ENCODE data around the gene ABCA3. TPM values are rescaled to one million over a fixed set of nuclear protein-coding genes. Genes with fewer than 3 reads are reported as not detected.
A peak's percentile ranks its signal among the peaks of the same experiment; 100 is the strongest.
"Not testable (repeated sequence)": the region's sequence is repeated elsewhere in the genome, so short reads cannot be mapped to it uniquely, and the experiment has no call there.

The ABCA3 gene
- total RNA-seq (2014; rRNA removed; shearing (Covaris generic)) = 17.3 and 19.5 TPM in 2 replicates

DNA sequence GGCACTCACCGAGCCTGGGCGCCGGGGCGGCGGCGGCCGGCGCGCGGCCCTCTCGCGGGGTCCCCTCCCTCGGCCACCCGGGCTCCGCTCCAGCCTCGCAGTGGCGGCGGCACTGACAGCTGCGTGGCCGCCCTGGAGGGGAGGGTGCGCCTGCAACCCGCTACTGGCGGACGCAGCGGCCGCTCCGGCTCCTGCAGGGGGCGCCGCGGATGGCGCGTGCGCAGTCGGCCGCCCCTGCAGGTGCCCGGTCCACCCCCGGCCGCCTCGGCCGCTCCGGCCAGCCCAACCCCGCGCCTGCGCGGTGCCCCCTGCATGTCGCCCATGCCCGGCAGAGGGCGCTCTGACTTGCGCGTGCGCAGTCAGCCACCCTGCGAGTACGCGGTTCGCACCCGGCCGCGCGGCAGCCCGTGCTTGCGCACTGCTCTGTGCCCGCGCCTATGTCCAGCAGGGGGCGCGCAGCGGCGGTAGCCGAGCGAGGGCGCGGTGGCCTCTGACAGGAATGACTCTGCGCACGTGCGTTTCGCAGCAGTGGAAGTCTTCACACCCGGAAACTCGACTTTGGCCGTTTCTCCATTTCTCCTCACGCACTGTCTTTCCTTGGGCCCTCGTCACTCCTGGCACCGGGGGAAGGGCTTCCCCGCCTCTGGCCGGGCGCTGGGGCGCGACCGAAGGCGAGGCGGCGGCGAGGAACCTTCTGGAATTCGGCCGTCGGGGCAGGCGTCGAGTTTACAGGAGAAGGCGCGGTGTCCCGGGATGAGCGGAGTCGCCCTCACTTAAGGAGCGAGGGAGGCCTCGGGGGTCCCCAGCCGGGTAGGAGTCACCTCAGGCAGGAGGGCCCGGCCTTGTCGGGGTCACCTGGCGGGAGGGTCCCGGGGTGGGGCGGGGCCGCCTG is at the start of gene ABCA3:
ABCA3 (minus strand) TSS at position 165 of the 892 bp plus-strand sequence. CDS start 14,262 bp downstream, outside the sequence.
- peak; percentile 88 for DNase-seq (ENCODE audit: low spot score)

DNA sequence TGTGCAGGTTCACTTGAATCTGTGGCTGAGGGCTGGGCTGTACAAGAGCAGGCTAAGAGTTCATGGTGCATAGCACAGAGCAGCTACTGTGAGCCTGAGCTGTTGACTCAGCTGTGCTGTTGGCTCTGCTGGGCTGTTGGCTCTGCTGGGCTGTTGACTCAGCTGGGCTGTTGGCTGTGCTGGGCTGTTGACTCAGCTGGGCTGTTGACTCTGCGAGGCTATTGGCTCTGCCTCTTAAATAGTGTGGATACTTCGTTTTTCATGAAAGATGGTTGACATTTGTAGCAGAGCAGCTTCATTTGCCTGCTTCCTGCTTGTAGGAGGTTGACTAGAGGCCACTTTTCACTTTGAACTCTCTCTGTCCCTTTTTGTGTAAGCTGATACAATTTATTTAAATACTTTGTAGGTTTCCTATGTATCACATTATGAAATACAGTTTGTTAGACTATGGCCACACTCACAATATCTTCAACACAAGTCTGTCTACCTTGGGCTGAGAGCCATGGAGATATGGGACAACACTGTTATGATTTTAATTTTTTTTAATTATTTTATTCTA is 48.4 kb upstream of the ABCA3 start:
- DNase-seq (ENCODE audit: low spot score) = no peak

DNA sequence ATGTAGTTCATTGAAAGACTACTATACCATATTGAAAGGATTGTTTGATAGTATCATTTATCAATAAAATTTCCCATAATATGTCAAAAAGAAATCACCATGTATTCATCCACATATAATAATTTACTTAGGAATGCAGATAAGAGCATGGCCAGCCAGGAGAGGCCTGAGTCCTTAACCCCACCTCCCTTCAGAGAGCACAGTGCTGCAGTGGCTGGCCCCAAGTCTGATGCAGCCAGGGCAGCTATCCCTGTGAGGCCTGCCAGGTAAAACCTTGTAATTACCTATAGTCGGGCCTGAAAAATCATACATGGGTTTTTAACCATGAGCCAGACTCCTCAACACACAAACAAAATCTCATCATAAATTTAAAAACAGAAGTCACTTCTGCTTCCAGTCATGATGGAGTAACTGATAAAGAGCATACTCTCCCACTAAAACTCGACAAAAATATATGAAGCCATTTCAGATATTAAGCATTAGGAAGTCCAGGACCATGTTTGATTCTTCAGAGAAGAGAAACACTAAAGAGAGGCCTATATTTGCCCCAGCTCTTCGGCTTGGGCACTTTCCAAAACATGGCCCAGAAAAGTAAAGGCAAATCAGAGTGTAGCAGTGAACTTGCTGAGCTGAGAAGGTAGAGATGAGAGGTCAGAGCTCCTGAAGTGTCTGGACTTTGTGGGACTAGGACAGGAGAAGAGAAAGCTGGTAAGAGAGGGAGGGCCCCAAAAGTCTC is 47.8 kb upstream of the ABCA3 start:
- DNase-seq (ENCODE audit: low spot score) = no peak

DNA sequence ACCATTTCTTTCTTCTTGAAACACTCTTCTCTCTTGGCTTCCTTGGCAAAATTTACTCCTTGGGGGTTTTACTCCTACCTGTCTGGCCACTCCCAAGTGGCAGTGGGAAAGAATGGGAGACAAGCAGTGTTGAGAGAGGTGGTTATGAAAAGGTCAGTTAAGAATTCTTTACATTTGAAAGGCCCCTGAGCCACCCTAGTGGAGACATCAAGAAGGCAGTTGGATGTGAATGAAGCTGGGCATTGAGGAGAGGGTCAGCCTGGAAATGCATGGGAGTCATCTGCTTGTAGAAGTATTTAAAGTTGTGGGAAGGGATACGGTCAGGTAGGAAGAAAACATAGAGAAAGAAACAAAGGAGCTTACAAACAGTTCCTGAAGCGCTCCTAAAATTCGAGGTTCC is 46.5 kb upstream of the ABCA3 start:
- no peak for DNase-seq (ENCODE audit: low spot score)

DNA sequence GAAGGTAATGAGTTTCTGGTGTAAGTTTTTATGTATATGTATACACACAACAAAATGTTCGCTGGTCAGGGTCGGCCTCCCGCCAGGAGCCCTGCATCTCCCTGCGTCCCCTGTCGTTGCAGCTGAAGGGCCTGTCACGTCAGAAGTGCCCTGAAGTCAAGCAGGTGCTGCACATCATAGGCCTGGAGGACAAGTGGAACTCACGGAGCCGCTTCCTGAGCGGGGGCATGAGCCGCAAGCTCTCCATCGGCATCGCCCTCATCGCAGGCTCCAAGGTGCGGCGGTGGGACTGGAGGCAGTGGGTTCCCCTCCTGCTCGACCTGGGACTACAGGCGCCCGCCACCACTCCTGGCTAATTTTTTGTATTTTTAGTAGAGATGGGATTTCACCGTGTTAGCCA is 45.5 kb upstream of the ABCA3 start:
- not testable (repeated sequence) for DNase-seq (ENCODE audit: low spot score)

DNA sequence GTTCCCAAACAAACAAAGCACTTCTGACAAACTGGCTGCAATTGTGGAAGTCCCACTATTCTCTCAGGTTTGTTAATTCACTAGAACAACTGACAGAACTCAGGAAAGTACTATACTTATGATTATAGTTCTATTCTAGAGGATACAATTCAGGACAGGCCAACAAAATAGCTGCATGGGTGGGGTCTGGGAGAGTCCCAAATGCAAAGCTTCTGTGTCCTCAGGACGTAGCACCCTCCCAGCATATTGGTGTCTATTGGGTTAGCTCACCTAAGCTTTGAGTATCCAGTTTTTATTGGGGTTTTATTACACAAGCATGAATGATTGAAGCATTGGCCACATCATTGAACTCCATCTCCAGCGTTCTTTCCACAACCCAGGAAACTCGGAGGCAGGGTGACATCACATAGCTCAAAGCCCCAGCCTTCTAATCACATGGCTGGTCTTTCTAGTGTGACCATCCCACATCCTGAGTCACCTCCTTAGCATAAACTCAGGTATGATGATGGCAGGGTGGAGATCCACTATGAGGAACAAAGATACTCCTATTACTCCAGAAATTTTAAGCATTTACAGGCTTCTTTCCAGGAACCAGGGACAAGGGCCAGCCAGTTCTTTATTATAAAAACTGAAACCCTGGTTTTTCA is 44.8 kb upstream of the ABCA3 start:
- DNase-seq (ENCODE audit: low spot score) = peak; percentile 44

DNA sequence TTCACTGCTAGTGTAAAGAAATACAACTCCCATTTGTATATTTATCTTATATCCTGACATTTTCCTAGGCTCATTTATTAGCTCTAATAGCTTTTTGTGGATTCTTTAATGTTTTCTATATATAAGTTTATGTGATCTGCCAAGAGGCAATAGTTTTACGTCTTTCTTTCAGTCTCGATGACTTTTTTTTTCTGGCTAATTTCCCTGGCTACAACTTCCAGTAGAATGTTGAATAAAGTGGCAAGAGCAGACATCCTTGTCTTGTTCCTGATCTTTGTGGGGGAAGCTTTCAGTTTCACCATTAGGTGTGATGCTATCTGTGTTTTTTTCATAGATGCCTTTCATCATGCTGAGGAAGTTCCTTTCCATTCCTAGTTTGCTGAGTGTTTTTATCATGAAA is 43.9 kb upstream of the ABCA3 start:
- DNase-seq (ENCODE audit: low spot score) = no peak

DNA sequence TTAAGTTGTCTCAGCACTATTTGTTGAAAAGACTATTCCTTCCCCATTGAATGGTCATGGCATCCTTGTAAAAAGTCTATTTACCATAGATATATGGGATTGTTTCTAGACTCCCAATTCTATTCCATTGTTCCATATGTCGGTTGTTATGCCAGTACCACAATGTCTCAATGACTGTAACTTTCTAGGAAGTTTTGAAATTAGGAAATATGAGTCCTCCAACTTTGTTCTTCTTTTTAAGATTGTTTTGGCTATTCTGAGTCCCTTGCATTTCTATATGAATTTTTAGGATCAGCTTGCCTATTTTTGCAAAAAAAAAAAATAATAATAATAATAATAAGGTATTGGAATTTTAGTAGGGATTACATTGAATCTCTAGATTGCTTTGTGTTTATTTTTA is 43.0 kb upstream of the ABCA3 start:
- DNase-seq (ENCODE audit: low spot score) = no peak

DNA sequence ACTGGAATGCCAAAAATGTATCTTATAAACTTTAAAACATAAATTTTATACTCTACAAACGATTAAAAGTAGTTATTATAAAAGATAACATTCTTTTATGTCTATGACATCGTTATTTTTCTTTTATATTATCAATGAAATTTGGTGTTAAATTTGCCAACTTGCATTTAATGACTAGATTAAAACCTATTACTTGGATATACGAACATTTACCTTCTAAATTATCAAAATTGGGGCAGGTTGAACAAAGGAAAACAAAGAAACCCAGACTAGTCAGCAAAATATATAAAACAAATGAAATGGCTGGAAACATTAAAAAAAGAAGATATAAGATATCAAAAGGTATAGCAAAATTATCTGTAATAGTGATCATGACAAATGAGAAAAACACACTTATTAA is 34.1 kb upstream of the ABCA3 start:
- DNase-seq (ENCODE audit: low spot score) = no peak

DNA sequence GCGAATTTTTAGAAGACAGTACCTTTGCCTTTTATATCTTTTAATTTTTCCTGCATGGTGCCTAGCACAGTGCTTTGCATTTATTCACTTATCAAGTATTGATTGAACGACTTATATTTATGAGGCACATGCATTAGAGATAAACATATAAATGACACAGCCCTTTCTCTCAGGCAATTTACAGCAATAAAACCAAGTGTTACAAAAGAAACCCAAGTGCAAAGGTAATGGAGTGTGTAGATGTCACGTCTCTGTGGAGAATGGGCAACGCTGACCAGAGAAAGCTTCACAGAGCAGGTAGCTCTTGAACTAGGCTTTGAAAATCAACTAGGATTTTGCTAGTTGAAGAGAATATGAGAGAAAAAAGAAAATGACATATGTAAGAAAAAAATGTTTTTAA is 32.6 kb upstream of the ABCA3 start:
- DNase-seq (ENCODE audit: low spot score) = no peak

DNA sequence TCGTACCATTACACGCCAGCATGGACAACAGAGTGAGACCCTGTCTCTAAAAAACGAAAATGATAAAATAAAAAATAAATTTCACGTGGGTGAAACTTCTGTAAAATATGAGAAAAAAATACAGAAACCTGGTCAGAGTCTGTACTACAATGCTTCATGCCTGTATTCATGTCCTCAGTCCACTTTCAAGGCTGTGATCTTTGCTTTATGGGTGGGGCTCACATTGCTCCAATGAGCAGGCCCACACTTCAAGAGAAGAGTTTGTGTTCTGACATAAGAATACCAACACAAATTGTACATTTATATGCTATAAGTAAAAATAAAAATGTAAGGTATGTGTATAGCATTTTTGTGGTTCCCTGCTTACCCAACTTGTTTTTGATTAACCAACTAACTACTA is 32.2 kb upstream of the ABCA3 start:
- DNase-seq (ENCODE audit: low spot score) = no peak

DNA sequence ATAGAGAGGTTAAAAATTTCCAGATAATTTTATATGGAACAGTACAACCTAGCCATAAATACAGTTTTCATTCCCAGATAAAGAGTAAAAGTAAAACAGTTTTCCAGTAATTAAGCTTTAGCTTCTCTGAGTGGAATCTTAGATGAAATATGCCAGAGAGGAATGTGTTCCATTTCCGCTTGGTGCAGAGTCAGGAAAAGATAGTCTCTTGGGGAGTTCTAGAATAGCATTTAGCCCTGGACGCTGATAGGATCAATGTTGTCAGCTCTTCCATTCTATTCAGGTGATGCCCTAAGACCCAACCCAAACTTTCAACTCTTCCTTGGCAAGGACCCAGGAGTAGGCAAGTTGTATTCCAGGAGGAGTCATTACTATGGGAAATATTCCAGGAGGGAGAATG is 30.9 kb upstream of the ABCA3 start:
- no peak for DNase-seq (ENCODE audit: low spot score)

DNA sequence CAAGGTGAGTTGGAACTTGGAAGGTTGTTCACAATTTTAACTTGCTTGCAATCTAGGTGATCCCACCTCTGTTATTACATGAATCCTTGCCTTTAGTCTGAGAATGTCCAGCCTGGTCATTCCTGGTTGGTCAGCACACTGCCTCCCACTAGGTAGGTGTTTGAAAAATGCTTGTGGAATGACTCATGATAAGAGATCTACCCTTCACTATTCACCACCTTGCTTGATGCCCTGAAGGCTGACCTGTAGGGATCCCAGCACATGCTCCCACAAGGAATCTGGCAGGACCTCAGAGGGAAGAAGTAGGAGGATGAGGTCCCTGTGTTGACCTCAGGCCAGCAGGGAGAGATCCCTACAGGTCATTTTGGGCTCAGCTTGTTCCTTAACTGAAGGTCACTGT is 30.2 kb upstream of the ABCA3 start:
- DNase-seq (ENCODE audit: low spot score) = no peak

DNA sequence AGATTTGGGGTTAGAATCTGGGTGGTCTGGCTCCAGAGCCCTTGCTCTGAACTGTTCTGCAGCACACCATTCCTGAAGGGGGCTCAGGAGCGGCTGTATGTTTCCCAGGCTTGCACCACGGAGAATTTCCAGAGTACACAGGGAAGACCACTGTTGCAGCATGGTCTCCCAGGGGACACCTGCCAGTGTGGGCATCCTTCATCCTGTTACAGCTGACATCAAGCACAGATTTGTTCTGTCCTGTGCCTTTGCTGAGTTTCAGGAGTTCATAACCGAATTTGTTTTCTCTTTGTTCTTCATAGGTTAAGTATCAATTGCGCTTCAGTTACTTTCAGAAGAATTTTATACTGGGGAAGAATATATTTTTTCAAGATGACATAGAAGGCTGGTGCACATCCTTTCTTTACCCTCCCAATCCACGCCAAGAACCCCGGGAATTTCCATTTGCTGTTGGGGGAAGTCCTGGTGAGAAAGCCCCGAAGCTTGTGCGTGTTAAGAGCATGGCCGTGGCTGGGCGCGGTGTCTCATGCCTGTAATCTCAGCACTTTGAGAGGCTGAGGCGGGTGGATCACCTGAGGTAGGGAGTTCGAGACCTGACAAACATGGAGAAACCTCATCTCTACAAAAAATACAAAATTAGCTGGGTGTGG is 26.3 kb upstream of the ABCA3 start:
- DNase-seq (ENCODE audit: low spot score) = no peak

DNA sequence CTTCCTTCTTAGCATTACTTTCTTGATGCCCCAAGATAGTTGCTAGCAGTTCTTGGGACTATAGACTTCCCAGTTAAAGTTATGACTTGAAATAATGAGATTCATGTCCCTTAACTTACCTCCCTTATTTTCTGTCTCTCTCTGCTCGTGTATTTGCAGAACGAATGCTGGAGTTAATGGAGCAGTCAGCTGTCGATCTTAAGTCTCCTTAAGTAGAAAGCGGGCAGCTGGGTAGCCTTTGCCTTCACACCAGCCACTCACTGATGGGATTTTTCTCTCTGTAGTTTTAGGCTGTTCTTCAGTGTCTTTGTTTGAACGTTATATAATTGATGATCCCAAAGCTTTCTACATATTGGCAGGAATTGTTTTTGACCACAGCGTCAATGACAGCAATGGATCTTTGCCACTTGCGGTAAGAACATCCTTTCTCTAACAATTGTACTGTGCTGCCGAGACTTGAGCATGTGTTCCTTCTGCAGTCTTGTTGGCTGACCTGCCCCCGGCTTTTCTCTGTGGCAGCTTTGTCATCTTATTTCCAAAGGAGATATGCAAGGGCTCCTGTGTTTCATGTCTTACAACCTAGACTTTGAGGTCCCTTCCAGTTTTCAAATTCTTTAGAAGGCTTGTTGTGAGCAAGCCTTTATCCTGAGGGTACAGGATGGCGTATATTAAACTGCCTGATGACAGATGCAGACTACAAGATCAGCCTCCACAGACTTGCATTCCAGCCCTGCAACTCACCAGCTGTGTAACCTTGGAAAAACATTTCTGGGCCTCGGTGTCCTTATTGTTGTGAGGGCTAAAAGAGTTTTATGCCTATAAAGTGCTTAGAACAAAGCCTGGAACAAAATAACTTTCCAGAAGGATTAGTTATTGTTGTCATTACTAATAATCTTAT is 25.1 kb upstream of the ABCA3 start:
- DNase-seq (ENCODE audit: low spot score) = no peak

DNA sequence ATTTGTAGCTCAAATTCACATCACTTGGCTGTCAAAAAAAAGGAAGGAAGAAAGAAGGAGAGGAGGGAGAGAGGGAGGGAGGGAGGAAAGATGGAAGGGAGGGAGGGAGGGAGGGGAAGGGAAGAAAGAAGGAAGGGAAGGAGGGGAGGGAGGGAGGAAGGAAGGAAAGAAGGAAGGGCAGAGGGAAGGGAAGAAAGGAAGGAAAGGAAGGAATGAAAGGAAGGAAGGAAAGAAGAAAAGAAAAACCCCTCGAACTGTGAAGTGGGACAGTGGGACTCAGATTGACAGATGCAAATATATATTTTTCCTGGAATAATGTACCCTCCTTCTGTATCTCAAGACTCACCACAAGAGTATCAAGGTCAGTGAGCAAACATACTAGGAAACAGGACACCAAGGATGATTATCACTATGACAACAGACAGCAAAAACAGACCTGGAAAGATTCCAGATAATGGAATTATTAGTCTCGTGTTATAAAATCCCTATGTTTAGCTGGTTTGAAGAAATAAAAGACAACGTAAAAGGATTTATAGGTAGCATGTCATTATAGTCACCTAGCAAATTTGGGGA is 24.2 kb upstream of the ABCA3 start:
- DNase-seq (ENCODE audit: low spot score) = no peak

DNA sequence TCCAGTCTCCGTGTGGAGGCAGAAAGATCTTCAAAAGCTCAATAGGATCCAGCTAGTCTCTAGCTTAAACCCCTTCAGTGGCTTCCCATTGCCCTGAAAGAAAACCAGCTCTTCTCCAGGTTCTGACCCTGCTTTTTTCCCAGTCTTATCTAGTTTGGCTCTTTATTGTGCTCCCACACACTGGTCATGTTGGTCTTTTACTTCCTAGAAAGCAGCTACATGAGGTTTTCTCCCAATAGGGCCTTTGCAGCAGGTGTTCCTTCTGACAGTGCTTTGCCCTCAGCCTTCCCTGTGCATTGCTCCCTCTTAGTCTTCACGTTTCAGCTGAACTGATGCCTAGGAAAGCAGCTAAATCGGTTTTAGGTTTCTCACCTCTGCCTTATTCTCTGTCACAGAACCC is 21.7 kb upstream of the ABCA3 start:
- DNase-seq (ENCODE audit: low spot score) = no peak

DNA sequence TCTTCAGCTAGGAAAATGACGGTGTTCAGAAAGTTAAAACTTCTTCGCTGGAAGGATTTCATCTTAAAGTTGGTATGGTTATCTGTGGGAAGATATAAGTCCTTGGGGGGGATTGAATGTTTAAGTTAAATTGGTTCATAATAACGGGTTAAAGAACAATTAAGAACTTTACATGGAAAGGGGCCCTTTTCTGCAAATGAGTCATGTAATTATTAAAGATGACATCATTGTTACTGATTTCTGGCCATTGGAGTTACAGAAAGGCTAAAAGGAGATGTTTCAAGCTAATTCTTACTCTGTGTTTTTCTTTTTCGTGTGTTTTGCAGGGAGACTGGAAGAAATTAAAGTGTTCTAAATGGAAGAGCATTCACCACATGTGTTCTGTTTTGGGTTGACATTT is 20.6 kb upstream of the ABCA3 start:
- no peak for DNase-seq (ENCODE audit: low spot score)

DNA sequence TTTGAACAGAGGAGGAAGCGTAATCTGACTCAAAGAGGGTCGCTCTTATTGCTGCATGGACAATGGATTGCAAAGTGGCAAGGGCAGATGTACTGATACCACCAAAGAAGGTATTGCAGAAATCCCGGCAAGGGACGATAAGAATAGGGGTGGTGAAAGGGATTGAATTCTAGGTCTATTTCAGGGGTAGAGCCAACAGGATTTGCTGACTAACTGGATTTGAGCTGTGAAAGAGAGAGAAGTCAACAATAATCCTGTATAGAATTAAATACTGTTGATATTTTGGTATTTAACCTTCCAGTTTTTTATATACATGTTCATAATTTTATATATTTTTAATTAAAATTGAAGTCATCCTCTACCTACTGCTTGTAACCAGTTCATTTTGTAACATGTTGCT is 19.4 kb upstream of the ABCA3 start:
- DNase-seq (ENCODE audit: low spot score) = no peak

DNA sequence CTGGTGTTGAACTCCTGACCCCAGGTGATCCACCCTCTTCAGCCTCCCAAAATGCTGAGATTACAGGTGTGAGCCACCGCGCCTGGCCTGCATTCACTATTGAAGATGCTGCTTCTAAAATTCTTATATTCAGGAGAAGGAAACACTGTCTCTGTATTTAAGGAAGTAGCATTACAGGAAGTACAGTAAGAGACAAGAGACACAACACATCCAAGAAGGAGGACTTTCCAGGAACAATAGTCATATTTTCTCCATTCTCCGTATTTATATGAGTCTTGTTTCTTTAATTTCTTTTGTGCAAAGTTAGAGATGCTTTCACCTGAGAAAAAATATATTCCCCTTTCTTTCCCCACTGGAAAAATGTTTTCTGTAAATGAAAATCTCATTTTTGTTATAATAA is 18.3 kb upstream of the ABCA3 start:
- no peak for DNase-seq (ENCODE audit: low spot score)
